AG09309 (cell line): ENCODE results near the gene SRL.

Source experiments
- DNase-seq: peaks from one replicate; pipeline ENCODE4 v3.0.0-alpha.2; 2010; ENCODE audit warnings: low read depth
- H3K4me3 ChIP-seq: 2 replicates; pipeline ENCODE4 v1.5.1; 2011; ENCODE audit warnings: mild to moderate bottlenecking, low read depth, low read length, moderate library complexity; ENCODE audit not compliant: control insufficient read depth
- TF ChIP-seq, protein P1 (sequence below): IDR thresholded peaks from 2 replicates; pipeline ENCODE4 v1.5.1; 2011; ENCODE audit warnings: mild to moderate bottlenecking, low read depth, low read length, inconsistent platforms; ENCODE audit not compliant: insufficient read depth, control insufficient read depth; ENCODE audit errors: missing control alignments

SRL gene

DNA sequence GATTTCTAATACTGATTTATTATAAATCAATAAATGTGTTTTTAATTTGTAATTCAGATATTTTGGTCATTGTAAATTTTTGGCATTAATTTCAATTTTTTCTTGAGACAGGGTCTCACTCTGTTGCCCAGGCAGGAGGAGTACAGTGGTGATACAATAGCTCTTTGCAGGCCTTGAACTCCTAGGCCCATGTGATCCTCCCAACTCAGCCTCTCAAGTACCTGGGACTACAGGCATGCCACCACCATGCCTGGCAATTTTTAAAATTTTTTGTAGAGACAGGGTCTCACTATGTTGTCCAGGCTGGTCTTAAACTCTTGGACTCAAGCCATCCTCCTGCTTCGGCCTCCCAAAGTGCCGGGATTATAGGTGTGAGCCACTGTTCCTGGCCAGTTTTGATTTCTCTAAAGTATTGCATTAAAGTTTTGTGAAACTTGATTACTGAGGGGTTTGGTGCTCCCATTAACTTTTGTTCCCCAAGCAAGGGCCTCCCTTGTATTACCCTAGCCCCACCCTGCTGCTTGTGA, 36.2 kb upstream of the SRL start:
- no peak for DNase-seq
- TF ChIP-seq, protein P1, sequence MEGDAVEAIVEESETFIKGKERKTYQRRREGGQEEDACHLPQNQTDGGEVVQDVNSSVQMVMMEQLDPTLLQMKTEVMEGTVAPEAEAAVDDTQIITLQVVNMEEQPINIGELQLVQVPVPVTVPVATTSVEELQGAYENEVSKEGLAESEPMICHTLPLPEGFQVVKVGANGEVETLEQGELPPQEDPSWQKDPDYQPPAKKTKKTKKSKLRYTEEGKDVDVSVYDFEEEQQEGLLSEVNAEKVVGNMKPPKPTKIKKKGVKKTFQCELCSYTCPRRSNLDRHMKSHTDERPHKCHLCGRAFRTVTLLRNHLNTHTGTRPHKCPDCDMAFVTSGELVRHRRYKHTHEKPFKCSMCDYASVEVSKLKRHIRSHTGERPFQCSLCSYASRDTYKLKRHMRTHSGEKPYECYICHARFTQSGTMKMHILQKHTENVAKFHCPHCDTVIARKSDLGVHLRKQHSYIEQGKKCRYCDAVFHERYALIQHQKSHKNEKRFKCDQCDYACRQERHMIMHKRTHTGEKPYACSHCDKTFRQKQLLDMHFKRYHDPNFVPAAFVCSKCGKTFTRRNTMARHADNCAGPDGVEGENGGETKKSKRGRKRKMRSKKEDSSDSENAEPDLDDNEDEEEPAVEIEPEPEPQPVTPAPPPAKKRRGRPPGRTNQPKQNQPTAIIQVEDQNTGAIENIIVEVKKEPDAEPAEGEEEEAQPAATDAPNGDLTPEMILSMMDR, result no peak
- H3K4me3 ChIP-seq, result no peak overlapping the region

DNA sequence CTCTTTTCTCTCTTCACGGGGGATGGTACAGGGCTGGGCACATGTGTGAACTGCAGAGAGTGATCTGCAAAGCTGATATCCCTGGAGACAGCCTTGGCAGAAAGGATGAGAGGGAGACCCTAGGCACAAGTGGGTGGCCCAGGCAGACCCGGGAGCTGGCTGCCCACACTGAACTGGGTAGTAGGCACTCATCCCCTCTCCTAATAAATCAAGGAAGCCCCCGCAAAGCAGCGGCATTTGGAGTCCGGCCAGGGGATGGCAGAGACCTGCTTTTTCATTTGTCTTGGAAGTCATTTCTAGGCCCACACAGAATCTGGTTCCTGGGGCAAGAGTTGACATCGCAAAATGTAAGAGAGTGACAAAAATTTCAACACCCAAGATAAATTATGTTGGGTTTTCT, 34.0 kb upstream of the SRL start:
- no peak for DNase-seq
- H3K4me3 ChIP-seq, result no peak overlapping the region
- TF ChIP-seq, protein P1, result no peak

DNA sequence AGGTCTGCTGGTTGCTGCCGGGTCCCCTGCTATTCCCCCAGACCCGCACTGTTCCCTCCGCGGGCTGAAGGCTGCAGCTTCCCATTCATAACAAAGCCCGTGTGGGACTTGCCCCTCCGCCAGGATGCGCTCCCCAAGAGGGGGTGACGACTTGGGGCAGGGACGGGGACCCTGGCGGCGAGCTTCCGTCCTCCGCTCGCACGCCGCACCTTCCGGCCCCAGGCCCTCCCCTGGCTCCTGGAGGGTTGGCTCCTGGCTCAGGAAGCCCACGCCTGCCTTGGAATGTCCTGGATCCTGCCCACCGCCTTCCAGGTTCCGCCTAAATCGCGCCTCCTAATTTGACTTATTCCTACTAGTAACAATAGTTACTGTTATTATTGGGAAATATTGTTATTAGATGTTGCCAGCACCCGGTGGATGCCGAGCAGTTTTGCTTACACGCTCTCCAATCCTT, 32.0 kb upstream of the SRL start:
- peak overlapping the region; percentile 61 for H3K4me3 ChIP-seq
- TF ChIP-seq, protein P1, result peak; percentile 57
- no peak for DNase-seq

DNA sequence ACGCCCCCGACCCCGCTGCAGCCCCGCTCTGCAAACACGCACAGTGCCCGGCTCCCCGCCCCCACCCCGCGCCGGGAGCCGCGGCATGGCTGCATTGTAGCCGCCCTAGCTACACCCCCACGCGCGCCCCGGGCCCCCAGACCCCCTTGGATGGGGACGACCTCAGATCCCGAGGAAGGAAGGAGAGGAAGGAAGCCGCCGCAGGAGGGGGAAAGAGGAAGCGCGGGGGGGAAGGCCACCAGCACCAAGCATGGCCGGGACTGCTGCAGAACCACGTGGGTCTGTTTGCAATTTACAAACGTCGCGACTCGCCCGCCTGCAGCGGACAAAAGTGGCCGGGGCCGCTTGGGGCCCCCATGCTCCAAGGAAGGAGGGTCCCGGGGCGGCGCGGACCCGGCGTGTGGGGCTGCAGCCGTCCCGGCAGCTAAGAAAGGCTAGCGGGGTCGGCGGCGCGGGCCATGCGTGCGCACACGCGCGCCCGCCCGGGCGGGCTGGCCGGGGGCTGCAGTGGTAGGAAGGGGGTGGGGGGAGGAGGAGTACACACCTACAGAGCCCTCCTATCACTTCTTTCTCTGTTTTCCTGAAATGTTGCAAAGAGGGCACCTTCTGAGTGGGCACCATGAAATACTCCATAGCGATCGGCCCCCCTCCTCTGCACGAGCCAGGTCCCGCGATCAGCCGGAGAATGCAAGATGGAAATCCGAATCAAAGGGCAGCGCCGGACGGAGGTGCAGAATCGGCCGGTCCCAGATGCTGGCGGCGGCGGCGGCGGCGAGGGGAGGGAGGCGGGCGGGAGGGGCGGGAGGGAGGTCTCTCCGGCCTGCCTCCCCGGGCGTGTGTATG, 30.5 kb upstream of the SRL start:
- TF ChIP-seq, protein P1, result no peak
- no peak for DNase-seq

DNA sequence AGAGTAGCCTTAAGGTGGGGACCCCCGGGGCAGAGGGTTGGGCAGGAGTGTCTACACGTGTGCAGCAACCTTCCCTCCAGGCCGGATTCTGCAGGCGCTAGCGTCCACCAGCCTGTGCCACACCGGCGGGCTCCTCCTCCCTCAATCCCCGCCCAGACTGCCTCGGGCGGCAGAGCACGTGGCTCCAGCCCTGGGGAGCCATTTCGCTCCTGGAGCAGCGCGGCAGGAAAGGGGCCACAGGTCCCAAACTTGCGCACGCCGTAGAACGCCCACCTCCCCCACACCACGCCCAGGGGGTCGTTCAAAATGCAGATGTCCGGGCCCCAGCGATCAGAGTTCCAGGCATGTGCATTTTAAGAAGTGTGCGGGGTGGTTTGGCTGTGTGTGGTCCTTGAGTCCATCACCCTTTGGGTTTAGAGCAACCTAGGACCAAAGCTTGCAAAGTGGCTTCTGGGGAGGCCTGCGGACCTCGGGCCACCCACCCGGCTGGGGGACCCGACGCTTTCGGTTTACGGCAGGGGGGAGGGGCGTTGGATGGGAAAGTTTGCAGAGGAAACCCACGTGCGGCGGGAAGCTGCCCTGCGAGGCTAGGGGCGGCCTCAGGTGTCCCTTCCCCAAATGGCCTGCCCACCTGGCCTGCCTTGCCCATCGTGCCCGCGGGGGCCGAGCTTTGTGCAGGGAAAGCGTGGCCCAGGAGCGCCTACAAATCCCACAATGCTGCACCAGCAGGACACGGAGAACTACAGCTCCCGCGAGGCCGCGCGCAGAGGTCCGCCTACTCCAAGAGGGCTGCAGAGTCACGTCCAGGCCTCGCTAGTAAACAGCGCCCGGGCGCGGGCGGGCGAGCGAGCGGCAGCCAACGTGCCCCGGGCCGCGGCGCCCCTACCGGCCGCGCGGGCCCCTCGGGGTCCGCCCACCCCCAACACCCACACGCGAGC, 29.6 kb upstream of the SRL start:
- peak; percentile 59 for DNase-seq
- peak overlapping the region; percentile 61 for H3K4me3 ChIP-seq
- TF ChIP-seq, protein P1, result no peak

More for the DNA sequence above, 30.5 kb upstream of the SRL start:
- H3K4me3 ChIP-seq, result peak overlapping the region; percentile 61

DNA sequence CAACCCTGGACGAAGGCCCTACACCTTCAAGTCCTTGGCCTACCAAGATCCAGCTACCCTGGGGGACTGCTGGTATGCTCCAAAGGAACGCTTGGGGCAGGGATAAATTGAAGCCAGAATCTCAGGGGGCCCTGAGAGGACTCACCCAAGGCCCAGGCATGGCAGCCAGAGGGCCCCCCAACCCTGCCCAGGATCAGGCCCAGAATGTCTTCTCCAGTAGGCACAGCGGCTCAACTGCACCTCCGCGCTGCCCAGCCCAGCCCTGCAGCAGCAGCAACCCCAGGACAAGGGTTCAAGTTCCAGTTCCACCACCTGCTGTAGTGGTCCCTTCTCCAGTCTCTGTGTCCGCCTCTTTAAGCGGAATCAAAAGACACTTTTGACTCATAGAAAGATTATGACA, 28.7 kb upstream of the SRL start:
- no peak for DNase-seq
- TF ChIP-seq, protein P1, result no peak
- no peak overlapping the region for H3K4me3 ChIP-seq
